Natural killer cell (primary cell): Measurements from ENCODE around the gene DAB2IP. TPM values are rescaled to one million over a fixed set of nuclear protein-coding genes. Genes with fewer than 3 reads are reported as not detected.
"Not testable (repeated sequence)": the region's sequence is repeated elsewhere in the genome, so short reads cannot be mapped to it uniquely, and the experiment has no call there.

ENCODE experiments used
- ATAC-seq, 3 donors: fragments of 150-1000 bp in 2 of 3; fragments of 200-7000 bp in 1 of 3; cut with Tn5 transposase; 1 replicate in 1 of 3; 2 replicates in 2 of 3; pipeline ENCODE4 v1.10.0; 2021; ENCODE audit warnings: mild to moderate bottlenecking in 2 of 3, moderate library complexity in 2 of 3
- DNase-seq, 2 donors: peaks; one replicate each; pipeline versions ENCODE4 v3.0.0 to v3.0.0-alpha.2; 2013 to 2021; ENCODE audit warnings: mixed read lengths in 1 of 2
- H3K27ac ChIP-seq: one replicate; pipeline ENCODE4 v1.5.1; 2013; ENCODE audit warnings: mild to moderate bottlenecking, low read length
- H3K27me3 ChIP-seq: one replicate; pipeline ENCODE4 v1.6.1; 2013; ENCODE audit warnings: low read length; ENCODE audit not compliant: control insufficient read depth, insufficient read depth
- H3K36me3 ChIP-seq: one replicate; pipeline ENCODE4 v1.6.1; 2013; ENCODE audit warnings: low read length; ENCODE audit not compliant: control insufficient read depth, insufficient read depth
- H3K4me1 ChIP-seq: one replicate; pipeline ENCODE4 v1.6.1; 2013; ENCODE audit warnings: low read length; ENCODE audit not compliant: control insufficient read depth, insufficient read depth
- H3K4me3 ChIP-seq: one replicate; pipeline ENCODE4 v1.5.1; 2013; ENCODE audit warnings: low read length
- H3K9me3 ChIP-seq: one replicate; pipeline ENCODE4 v1.6.1; 2013; ENCODE audit warnings: low read length; ENCODE audit not compliant: control insufficient read depth, insufficient read depth
- H3K27ac Mint-ChIP-seq, 2 donors: one replicate each; pipeline ENCODE4 v1.8.0; 2022; ENCODE audit warnings: mild to moderate bottlenecking in 2 of 2, mixed read lengths in 2 of 2, moderate library complexity in 1 of 2
- H3K27me3 Mint-ChIP-seq, 2 donors: one replicate each; pipeline ENCODE4 v1.8.0; 2022; ENCODE audit warnings: low read depth in 2 of 2, mixed read lengths in 2 of 2
- H3K36me3 Mint-ChIP-seq: one replicate; pipeline ENCODE4 v1.8.0; 2022; ENCODE audit warnings: mixed read lengths
- H3K4me1 Mint-ChIP-seq, 2 donors: one replicate each; pipeline ENCODE4 v1.8.0; 2022; ENCODE audit warnings: mixed read lengths in 2 of 2
- H3K4me3 Mint-ChIP-seq: one replicate; pipeline ENCODE4 v1.8.0; 2022; ENCODE audit warnings: mild to moderate bottlenecking, moderate library complexity, mixed read lengths
- H3K9me3 Mint-ChIP-seq, 2 donors: one replicate each; pipeline ENCODE4 v1.8.0; 2022; ENCODE audit warnings: mixed read lengths in 2 of 2
- WGBS: methylation state at CpG from one replicate; pipeline ENCODE4 v1.1.7; 2013; ENCODE audit warnings: missing lambda C conversion rate; ENCODE audit not compliant: insufficient coverage; 5-methylcytosine and 5-hydroxymethylcytosine counted together
- intact Hi-C: fragments of 100-400 bp; cut with micrococcal nuclease; formaldehyde crosslinking; loops from one replicate; pipeline ENCODE4 v1.14.2; 2022
- total RNA-seq, 4 donors: library from RNA; stranded (reverse); fragments of 120-200 nt in 1 of 4; gene quantifications; one replicate each; pipeline versions ENCODE4 v1.2.3 to v1.2.4, GENCODE V29; 2013 to 2022
- TF ChIP-seq, protein P1 (sequence below): fragments of 200-600 bp; IDR thresholded peaks from one replicate; pipeline ENCODE4 v1.8.0; 2022; ENCODE audit warnings: antibody characterized with exemption

Gene DAB2IP
- total RNA-seq, 3 donors from 2014 or later (not counting 1 experiment from before 2014, with no cell fraction given): 0.19 to 2.5 TPM; not detected in 1

DNA sequence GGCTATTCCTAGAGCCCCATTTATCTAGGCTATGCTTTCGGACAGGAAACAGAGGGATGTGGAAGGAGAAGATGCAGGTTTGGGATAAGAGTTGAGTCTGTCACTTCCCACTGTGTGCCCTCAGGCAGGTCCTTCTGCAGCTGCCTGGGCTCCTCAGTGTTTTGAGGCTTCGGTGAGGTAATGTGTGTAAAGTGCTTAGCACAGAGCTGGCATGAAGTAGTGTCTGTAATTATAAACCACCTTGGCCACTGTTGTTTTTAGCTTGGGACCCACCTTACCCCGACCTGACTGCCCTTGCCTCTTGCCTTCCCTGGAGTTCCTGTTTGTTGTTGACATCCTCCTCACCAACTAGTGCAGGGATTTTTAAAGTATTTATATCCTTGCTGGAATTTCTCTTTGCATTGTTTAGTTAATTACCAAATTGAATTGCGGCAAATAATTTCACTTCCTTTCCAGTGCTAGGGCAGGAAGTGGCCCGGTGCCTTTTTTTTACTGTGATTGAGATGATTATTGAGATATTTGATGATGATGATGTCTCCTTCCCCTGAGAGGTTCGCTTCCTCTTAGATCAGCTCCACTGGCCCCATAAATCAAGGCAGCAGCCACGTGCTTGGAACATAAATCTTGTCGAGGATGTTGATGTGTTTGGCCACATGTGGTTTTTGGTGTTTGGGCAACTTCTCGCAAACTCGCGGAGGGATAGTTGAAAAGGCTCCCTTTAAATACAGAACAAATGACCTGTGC lies 38.3 kb upstream of the DAB2IP start:
- Histone ChIP-seq H3K27me3 (peaks cover 10% of the 10 kb centered on the region), H3K9me3 (no peaks in the 10 kb centered on the region), H3K36me3 (no peaks in the 10 kb centered on the region), H3K4me3 (no peak overlapping the region), H3K4me1 (peaks cover 14% of the 10 kb centered on the region), H3K27ac (no peak overlapping the region)
- H3K9me3 Mint-ChIP-seq: no peaks in the 10 kb centered on the region
- TF ChIP-seq, protein P1, sequence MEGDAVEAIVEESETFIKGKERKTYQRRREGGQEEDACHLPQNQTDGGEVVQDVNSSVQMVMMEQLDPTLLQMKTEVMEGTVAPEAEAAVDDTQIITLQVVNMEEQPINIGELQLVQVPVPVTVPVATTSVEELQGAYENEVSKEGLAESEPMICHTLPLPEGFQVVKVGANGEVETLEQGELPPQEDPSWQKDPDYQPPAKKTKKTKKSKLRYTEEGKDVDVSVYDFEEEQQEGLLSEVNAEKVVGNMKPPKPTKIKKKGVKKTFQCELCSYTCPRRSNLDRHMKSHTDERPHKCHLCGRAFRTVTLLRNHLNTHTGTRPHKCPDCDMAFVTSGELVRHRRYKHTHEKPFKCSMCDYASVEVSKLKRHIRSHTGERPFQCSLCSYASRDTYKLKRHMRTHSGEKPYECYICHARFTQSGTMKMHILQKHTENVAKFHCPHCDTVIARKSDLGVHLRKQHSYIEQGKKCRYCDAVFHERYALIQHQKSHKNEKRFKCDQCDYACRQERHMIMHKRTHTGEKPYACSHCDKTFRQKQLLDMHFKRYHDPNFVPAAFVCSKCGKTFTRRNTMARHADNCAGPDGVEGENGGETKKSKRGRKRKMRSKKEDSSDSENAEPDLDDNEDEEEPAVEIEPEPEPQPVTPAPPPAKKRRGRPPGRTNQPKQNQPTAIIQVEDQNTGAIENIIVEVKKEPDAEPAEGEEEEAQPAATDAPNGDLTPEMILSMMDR: no peak
- intact Hi-C loops: no loop called here
- no peaks in the 10 kb centered on the region for H3K36me3 Mint-ChIP-seq
- peaks cover 13 to 19% of the 10 kb centered on the region in 2 donors for H3K4me1 Mint-ChIP-seq
- H3K27me3 Mint-ChIP-seq: peaks cover 31 to 41% of the 10 kb centered on the region in 2 donors
- 7% methylated on average over 10 of the region's 11 CpGs for WGBS
- no peak overlapping the region for H3K4me3 Mint-ChIP-seq
- no peak for ATAC-seq
- H3K27ac Mint-ChIP-seq: no peak overlapping the region
- no peak for DNase-seq

- H3K4me3 ChIP-seq: no peak overlapping the region
- ATAC-seq: no peak
- WGBS: 86% methylated on average over 14 of the region's 14 CpGs
- TF ChIP-seq, protein P1: no peak
- no peak overlapping the region for H3K27ac ChIP-seq
- no peaks in the 10 kb centered on the region for H3K36me3 ChIP-seq
- Mint-ChIP-seq H3K27me3 (peaks cover 25 to 26% of the 10 kb centered on the region in 2 donors), H3K4me3 (no peak overlapping the region), H3K9me3 (no peaks in the 10 kb centered on the region), H3K27ac (no peak overlapping the region), H3K4me1 (peaks cover 13 to 19% of the 10 kb centered on the region in 2 donors), H3K36me3 (no peaks in the 10 kb centered on the region)
- no peaks in the 10 kb centered on the region for H3K9me3 ChIP-seq
- intact Hi-C loops: no loop called here
- peaks cover 14% of the 10 kb centered on the region for H3K4me1 ChIP-seq
- H3K27me3 ChIP-seq: peaks cover 10% of the 10 kb centered on the region
- no peak for DNase-seq
Measured at GRCh38 chr9:121616123-121616755, 35.2 kb upstream of the DAB2IP start.

- Histone ChIP-seq H3K36me3 (no peaks in the 10 kb centered on the region), H3K4me3 (no peak overlapping the region), H3K27ac (no peak overlapping the region), H3K9me3 (no peaks in the 10 kb centered on the region), H3K4me1 (peaks cover 4% of the 10 kb centered on the region), H3K27me3 (peaks cover 4% of the 10 kb centered on the region)
- 84% methylated on average over 9 of the region's 9 CpGs for WGBS
- ATAC-seq (no peak), DNase-seq (no peak)
- Mint-ChIP-seq H3K4me1 (peaks cover 3 to 5% of the 10 kb centered on the region in 2 donors), H3K36me3 (no peaks in the 10 kb centered on the region), H3K27ac (no peak overlapping the region), H3K9me3 (no peaks in the 10 kb centered on the region), H3K27me3 (peaks cover 11 to 13% of the 10 kb centered on the region in 2 donors), H3K4me3 (no peak overlapping the region)
- intact Hi-C loops: no loop called here
- TF ChIP-seq, protein P1: no peak
Measured at GRCh38 chr9:121618504-121618903, 32.9 kb upstream of the DAB2IP start.

GRCh38 chr9:121618910-121619309 lies 32.5 kb upstream of the DAB2IP start:
- H3K27ac ChIP-seq, intact Hi-C loops, H3K27me3 ChIP-seq, H3K4me3 ChIP-seq, H3K9me3 Mint-ChIP-seq, H3K27ac Mint-ChIP-seq, DNase-seq, ATAC-seq, H3K36me3 Mint-ChIP-seq, H3K4me3 Mint-ChIP-seq, H3K36me3 ChIP-seq, H3K4me1 ChIP-seq, H3K9me3 ChIP-seq, H3K4me1 Mint-ChIP-seq: not testable (repeated sequence)
- WGBS: 93% methylated on average over 7 of the region's 7 CpGs
- peaks cover 8 to 12% of the 10 kb centered on the region in 2 donors for H3K27me3 Mint-ChIP-seq
